ENCODE results near the gene ADAP1.

DNA sequence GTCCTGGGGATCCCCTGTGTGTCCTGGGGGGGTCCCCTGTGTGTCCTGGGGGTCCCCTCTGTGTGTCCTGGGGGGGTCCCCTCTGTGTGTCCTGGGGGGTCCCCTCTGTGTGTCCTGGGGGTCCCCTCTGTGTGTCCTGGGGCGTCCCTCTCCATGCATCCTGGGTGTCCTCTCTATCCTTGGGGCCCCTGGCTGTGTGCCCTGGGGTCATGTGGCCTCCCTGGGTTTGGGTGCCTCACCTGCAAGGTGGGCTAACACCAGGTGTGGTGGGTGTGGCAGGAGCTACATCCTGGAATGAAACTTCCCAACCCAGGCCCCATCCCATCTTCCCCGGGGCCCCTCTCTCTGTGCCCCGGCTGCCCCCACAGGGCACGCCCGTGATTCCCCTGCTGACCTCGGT, 33.4 kb upstream of the ADAP1 start:
- TF ChIP-seq, protein P1, sequence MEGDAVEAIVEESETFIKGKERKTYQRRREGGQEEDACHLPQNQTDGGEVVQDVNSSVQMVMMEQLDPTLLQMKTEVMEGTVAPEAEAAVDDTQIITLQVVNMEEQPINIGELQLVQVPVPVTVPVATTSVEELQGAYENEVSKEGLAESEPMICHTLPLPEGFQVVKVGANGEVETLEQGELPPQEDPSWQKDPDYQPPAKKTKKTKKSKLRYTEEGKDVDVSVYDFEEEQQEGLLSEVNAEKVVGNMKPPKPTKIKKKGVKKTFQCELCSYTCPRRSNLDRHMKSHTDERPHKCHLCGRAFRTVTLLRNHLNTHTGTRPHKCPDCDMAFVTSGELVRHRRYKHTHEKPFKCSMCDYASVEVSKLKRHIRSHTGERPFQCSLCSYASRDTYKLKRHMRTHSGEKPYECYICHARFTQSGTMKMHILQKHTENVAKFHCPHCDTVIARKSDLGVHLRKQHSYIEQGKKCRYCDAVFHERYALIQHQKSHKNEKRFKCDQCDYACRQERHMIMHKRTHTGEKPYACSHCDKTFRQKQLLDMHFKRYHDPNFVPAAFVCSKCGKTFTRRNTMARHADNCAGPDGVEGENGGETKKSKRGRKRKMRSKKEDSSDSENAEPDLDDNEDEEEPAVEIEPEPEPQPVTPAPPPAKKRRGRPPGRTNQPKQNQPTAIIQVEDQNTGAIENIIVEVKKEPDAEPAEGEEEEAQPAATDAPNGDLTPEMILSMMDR (IDR thresholded peaks at IDR 0.05) = no peak
- TF ChIP-seq POLR2A (IDR thresholded peaks at IDR 0.05) = no peak

Measured in lower leg skin (tissue), 3 donors.